NK-92 (cell line): ENCODE measurements around the gene FN3KRP.

Experiments used
- DNase-seq: peaks from one replicate; lab custom pipeline; 2025; ENCODE audit not compliant: unreplicated experiment; lab: John Stamatoyannopoulos, UW

The FN3KRP gene

DNA sequence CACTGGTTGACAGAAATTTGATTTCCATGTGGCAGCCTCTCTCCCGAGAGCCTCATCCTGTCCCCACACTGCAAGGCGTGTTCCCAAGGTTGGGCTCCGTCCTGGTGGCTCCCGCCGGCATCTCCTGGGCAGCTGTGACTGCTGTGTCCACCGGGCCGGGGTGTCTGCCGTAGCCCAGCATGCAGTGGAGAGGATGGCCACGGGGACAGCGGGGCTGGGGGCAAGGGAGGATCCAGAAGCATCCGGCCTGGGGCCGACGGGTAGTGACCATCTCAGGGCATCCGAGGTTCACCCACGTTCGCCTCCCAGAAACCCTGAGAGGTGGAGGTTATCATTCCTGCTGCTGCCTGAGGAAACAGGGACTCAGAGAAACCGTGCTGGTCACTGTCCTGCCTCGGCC lies 10.8 kb upstream of the FN3KRP start:
- no peak for DNase-seq

DNA sequence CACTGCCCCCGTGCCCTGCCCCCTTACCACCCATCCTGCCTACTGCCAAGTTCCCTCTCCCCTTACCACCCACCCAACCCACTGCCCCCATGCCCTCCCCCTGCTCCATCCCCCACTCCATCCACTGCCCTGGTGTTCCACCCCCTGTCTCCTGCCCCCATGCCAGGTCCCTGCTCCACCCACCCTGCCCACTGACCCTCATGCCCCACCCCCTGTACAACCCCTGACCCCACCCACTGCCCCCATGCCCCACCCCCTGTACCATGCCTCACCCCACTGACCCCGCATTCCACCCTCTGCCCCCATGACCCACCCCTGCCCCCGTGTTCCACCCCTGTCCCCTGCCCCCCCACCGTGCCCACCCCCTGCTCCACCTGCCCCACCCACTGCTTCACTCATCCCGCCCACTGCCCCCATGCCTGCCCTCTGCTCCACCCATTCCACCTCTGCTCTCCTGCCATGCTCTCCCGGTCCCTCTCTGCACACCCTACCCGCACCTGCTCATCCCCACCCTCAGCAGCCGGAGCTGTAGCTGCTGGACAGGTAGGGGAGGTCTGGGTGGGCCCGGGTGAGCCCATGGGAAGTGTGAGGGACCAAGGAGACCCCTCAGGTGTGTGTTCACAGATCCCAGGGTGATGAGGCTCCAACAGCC lies 7.4 kb upstream of the FN3KRP start:
- no peak for DNase-seq

DNA sequence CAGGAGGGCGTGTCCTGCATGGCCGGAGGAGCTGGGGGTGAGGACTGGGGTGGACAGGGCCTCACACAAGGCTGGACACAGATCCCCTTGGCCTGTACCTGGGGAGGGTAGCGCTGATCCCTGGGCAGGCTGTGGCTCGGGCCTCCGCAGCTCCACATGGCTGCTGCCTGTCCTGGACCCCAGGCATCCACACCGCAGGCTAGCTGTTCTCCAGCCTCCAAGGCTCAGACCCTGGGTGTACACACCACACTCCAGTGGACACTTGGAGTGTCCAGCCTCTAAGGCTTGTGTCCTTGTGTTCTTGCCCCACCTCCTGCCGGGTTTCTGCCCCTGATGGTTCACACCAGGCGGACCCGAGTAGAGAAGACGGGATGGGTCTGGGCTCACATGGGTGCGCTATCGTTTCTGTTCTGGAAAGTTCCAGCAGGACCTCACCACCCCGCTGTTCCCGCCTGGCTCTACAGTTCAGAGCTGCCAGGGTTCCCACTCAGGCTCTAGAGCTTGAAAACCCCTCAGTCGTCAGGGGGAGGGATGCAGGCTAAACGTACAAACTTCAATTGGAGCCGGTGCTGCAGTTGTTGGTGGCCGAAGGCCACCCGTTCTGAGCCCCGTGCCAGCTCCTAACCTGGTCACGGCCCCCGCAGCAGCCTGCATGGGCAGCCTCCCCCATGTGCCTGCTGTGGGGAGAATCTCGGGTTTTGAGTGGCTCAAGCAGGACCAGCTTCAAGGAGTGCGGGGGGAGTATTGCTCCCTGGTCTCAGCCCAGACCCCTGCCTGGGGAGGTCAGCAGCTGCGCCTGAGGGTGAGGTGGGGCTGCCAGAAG lies 6.6 kb upstream of the FN3KRP start:
- DNase-seq = no peak

DNA sequence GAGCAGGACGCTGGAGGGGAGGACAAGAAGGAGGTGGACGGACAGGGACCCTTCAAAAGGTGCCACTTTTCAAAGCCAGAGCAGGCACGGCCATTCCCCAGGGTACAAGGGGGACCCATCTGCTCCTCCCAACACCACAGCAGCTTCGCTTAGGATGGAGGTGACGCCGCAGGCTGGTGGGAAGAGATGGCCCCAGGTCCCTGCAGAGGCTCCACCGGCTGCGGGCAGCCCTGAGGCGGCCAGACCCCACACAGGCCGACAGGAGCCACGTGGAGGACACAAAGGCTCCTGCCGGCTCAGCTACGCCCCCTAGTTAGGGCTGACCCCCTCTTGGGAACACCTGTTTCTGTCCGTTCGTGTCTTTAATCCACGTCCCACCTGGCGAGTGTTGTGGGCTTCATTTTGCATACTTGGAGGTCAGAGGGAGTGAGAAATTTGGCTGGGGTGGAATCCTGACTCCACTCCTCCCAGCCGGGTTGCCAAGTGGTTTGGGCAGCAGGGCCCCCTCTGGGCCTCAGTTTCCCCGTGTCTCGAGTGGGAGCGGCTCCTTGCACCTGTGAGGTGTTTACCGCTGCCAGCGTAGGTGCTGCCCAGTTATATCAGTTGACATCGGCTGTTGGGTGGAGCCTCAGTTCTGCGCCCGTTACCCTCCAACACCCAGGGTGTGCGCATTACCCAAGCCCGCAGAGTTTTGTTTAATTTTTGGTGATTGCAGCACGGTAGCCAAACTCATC lies 5.8 kb upstream of the FN3KRP start:
- no peak for DNase-seq

DNA sequence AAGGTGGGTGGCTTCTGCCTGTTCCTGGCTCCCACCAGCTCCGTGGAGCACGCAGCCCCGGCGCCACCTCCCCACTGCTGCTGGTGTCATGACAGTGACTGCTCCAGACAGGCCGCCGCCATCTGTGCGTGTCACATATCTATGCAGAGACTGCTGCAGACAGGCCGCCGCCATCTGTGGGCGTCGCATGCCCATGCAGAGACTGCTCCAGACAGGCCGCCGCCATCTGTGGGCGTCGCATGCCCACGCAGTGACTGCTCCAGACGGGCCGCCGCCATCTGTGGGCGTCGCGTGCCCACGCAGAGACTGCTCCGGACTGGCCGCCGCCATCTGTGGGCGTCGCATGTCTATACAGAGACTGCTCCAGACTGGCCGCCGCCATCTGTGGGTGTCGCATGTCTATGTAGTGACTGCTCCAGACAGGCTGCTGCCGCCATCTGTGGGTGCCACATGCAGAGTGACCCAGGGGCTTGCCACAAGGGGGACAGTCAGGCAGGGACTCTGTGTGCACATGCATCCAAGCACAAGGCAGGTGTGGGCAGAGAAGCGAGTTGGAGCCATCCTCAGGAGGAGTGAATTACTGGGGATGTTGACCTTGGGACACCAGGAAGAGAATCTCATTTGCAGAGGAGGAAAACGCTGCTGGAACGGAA lies 3.3 kb upstream of the FN3KRP start:
- no peak for DNase-seq

DNA sequence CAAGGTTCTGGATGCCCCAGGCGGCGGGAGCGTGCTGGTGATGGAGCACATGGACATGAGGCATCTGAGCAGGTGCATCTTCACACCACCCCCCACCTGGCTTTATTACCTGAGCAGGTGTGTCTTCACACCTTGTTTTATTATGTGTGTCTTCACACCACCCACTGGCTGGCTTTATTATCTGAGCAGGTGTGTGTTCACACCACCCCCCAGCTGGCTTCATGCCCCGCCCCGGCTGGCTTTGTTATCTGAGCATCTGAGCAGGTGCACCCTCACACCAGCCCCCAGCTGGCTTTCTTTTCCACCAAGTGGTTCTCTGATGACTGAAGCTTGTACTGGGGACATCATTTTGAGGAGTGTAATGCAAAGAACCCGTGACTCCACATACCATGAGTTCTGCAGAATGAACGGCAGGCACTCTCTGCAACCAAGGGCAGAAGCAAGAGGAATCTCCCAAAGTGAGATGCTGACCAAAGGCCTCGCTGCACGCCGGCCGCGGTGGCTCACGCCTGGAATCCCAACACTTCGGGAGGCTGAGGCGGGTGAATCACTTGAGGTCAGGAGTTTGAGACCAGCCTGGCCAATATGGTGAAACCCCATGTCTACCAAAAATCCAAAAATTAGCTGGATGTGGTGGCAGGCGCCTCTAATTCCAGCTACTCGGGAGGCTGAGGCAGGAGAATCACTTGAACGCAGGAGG lies 2.6 kb downstream of the FN3KRP start:
- no peak for DNase-seq

DNA sequence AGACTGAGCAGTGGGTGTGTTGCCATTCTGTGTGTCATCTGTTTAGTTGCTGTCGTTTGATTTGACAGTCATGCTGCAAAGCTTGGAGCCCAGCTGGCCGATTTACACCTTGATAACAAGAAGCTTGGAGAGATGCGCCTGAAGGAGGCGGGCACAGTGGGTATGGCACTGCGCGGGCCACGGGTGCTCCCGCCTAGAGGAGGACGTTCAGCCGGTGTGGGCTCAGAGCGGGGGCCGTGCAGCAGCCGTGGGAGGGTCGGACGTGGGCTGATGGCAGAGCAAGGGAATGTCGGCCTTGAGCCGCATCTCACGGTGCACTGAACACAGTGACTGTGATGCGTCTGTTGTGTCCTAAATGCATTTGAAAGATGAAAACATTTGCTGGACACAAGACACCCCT lies 3.7 kb downstream of the FN3KRP start:
- DNase-seq = no peak

DNA sequence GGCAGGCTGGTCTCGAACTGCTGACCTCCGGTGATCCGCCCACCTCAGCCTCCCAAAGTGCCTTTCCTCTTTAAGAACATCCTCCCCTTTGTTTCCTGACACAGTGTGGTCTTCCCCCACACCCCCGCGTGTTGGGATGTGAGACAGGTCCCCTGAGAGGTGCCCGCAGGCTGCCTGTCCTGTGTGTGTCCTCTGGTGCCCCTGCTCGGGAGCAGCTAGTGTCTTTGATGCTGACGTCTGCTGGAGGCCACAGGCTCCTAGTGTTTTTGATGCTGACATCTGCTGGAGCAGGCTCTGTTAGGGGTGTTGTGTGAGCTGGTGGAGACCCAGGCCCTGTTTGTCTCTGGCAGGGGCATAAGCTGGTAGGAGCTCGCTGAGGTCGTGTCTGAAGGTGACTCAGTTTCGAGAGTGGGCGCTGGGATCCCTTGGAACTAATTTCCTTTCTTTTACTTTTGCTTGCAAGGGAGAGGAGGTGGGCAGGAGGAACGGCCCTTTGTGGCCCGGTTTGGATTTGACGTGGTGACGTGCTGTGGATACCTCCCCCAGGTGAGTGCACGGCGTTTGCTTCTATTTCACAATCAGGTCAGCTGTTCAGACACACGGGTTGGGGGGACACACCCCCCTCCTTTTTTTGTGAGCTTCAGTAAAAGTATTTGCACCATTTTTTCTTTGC lies 6.0 kb downstream of the FN3KRP start:
- no peak for DNase-seq

DNA sequence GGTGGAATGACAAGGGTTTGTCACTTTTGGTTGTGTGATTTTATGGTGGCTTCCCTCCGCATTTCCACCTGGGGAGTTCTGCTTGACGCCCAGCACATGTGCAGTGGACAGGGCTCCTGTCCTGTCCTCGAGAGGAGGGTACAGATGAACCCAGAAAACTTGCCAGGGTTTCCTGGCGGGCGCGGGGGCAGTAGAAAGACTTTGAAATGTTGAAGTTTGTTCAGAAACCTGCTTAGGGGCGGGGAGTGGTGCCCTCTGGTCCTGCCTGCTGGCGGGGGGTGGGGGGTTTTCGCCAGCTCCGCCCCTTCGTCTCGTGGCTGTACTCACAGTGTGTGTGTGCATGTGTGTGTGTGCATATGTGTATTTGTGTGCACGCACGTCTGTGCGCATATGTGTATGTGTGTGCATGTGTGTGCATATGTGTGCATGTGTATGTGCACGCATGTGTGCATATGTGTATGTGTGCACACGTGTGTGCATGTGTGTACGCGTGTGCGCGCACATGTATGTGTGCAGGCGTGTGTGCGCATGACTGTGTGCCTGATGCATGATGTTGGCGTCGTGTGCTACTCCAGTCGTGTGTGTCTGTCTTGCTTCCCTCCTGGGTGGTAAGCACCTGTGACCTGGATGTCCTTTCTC lies 6.8 kb downstream of the FN3KRP start:
- DNase-seq = no peak

DNA sequence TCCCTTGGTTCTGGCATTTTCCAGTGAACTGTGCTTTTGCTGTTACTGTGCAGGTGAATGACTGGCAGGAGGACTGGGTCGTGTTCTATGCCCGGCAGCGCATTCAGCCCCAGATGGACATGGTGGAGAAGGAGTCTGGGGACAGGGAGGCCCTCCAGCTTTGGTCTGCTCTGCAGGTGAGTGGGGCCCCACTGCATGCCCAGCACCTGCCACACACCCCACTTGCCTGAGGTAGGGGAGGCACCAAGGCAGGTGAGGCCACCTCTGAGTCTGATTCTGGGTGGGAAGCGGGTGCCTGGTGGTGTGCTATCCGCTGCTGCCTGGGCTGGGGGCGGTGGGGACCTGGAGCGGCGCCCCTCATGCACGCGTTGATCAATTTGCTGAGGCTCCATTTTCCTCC lies 9.9 kb downstream of the FN3KRP start:
- DNase-seq = no peak

DNA sequence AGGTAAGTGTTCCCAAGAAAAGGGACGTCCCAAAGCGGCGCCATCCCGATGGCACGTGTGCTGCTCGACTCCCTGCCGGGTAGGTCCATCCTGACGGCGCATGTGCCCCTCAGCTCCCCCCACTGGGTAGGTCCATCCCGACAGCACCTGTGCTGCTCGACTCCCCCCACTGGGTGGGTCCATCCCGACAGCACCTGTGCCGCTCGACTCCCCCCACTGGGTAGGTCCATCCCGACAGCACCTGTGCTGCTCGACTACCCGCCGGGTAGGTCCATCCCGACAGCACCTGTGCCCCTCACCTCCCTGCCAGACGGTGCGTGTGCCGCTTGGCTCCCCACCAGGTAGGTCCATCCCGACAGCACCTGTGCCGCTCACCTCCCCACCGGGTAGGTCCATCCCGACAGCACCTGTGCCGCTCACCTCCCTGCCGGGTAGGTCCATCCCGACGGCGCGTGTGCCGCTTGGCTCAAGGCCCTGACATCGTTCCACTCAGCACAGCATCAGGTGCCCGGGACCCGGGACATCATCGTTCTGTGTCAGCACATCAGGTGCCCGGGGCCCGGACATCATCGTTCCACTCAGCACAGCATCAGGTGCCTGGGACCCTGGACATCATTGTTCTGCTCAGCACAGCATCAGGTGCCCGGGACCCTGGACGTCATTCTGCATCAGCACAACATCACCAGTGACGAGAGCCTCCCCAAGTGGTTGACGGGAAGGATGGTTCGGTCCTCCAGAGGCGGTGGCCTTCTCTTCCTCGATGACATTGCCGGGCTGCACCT lies 13.2 kb downstream of the FN3KRP start:
- no peak for DNase-seq

DNA sequence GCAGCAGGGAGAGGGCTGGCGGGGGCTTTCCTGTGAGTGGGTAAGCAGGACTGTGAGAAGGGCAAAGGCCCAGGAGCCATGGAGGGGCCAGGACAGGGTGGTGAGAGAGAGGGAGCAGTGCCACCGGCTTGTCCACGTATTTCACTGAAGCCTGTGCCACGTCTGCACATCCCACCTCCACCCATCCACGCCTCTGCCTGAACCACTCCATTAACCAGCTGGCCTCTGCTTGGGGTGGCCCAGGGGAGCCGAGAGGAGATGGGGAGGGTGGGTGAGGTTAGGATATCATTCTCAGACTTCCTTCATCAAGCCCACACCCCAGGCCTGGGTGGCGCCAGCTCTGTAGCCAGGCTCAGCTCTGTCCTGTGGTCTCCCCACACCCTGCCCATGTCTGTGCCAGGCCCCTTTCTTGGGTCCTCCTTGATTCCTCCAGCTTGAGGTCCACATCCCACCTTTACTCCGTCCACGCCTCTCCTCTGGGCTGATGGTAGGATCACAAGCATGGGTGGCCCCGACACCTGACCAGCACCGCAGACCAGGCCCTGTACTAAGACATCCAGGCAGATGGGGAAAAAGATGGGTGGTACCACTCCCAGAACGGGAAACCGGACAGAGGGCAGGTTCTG lies 15.7 kb downstream of the FN3KRP start:
- no peak for DNase-seq

DNA sequence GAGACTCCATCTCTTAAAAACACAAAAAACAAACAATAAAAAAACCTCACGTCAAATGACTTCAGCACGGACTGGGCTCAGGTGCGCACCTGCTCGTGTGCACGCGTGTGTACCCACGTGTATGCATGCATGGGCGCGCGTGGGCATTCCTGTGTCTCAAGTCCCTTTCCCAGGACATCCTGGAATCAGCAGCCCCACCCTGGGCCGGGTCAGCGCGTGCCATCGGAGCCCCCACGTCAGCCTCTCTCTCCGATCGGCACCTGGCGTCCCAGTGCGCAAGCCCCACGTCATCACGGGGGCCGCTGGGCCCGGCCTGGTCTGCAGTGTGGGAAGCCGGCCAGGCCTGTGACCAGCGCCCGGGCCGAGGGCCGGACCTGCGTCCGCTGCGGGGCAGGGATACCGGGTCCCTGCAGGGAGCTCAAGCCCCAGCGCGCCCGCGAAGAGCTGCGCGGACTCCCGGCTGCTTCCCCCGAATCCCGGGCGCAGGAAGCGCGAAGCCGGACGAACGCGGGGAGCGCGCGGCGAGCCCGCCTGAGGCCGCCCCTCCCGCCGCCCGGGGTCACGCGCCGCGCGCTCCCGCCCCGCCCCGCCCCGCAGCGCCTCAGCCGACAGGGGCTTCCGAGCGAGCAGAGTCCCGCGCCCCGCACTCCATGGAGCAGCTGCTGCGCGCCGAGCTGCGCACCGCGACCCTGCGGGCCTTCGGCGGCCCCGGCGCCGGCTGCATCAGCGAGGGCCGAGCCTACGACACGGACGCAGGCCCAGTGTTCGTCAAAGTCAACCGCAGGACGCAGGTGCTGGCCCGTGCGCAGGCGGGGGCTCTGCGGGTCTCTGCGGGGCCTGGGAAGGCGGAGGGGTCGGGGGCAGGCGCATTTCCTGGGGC lies 18.7 kb downstream of the FN3KRP start, which contains the start of gene FN3K:
Gene FN3K, plus strand, starts transcription at position 629 of the 880 bp plus-strand sequence. Its CDS starts 22 bp downstream, at position 651.
- no peak for DNase-seq

DNA sequence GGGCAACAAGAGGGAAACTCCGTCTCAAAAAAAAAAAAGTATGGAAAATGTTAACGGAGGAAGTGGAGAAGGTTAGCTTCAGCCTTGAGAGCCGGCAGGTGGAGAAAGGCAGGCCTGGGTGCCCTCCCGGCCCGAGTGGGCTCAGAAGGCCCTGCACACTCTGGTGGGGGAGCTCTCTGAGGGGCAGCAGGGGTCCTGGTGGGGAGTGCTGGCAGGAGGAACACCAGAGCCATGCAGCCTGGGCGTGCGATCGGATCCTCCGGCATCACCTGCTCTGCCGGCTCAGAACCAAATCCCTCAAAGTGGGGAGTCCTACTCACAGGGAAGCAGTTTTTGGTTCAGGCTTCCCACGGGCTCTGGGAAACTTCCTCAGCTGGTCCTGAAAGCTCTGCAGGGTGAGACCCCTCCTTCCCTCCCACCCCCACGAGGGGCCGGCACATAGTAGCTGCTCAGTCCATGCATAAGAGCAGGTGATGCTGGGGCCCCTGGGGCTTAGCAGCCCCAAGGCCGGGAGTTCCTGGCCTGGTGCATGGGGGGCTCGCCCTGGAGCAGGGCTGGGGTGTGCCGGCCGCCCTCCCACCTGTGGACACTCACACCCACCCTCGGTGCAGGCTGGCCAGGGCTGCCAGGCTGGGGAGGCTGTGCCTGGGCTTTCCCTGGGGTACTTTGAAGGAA lies 20.1 kb downstream of the FN3KRP start:
- DNase-seq = no peak

DNA sequence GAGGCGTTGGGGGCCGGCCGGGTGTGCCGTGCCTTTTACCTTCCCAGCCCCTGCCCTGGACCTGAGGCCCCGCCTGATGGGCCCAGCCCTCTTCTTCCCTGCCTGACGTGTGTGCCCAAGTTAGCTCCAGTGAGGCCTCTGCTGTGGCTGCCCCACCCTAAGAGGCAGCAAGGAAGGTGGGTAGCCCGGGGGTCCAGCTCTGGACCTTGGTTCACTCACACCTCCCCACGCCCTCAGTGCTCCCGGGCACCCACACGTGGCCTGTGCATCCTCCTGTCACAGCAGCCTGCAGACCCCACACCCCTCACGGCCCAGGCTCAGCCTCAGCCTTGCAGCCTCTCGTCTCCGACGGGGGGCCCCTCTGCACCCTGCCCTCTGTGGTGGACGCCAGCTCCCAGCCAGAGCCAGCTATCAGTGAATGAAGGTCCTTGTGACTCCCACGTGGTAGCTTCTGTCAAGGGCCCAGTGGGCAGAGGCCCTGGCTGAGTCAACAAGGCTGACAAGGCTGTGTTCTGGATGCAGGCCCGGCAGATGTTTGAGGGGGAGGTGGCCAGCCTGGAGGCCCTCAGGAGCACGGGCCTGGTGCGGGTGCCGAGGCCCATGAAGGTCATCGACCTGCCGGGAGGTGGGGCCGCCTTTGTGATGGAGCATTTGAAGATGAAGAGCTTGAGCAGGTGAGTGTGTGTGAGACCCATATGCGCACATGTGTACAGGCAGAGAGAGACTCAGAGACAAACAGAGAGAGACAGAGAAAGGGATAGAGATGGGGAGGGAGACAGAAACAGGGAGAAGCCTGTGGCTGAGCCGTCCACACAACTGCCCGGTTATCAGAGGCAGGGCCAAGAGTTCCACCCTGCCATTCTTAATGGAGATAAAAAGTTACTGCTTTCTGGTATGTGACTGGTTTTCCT lies 21.7 kb downstream of the FN3KRP start:
- no peak for DNase-seq
